ENCODE data around the gene CAMTA1. TPM values are rescaled to one million over a fixed set of nuclear protein-coding genes. Genes with fewer than 3 reads are reported as not detected.

CAMTA1 gene
- total RNA-seq, 1 donor from 2014 or later = 268 TPM

GRCh38 chr1:6852136-6852890 is 67.1 kb downstream of the CAMTA1 start:
- H4K20me1 ChIP-seq (ENCODE audit: low read depth) = no peaks in the 10 kb centered on the region
- H3K27me3 Mint-ChIP-seq (ENCODE audit: insufficient read depth, low read depth) = no peaks in the 10 kb centered on the region
- peaks cover 6% of the 10 kb centered on the region for H3K9me3 Mint-ChIP-seq
- no peak overlapping the region for H3K4me3 ChIP-seq
- no peaks in the 10 kb centered on the region for H3K4me1 ChIP-seq
- H3K27ac ChIP-seq = no peak overlapping the region
- H3K36me3 ChIP-seq = peaks cover 17% of the 10 kb centered on the region
- peaks cover 47% of the 10 kb centered on the region for H3K36me3 Mint-ChIP-seq
- no peak overlapping the region for H3K4me3 Mint-ChIP-seq
- no peak overlapping the region for H3K4me2 ChIP-seq
- no peaks in the 10 kb centered on the region for H3K4me1 Mint-ChIP-seq
- no peak overlapping the region for H3K27ac Mint-ChIP-seq
- no peak for DNase-seq (ENCODE audit: low spot score)
- H3K9me3 ChIP-seq (ENCODE audit: low read depth) = no peaks in the 10 kb centered on the region
- H3K27me3 ChIP-seq = no peaks in the 10 kb centered on the region
- no peak overlapping the region for H2AFZ ChIP-seq (replicated peaks)
- peaks cover 24% of the 10 kb centered on the region for H3K79me2 ChIP-seq (ENCODE audit: low read depth)
- no peaks in the 10 kb centered on the region for H3F3A ChIP-seq (ENCODE audit: low read depth)
- no peak overlapping the region for H3K9ac ChIP-seq
- TF ChIP-seq EZH2phosphoT487 (IDR thresholded peaks at IDR 0.05) (no peak), EZH2 (IDR thresholded peaks at IDR 0.05) (no peak), CTCF (IDR thresholded peaks at IDR 0.05) (no peak)

- DNase-seq (ENCODE audit: low spot score) = no peak
- Histone ChIP-seq H3K27me3 (no peaks in the 10 kb centered on the region), H3K27ac (no peak overlapping the region), H3K9ac (no peak overlapping the region), H3K4me3 (no peak overlapping the region), H2AFZ (replicated peaks) (no peak overlapping the region), H3K79me2 (ENCODE audit: low read depth) (peaks cover 26% of the 10 kb centered on the region), H3K36me3 (peaks cover 17% of the 10 kb centered on the region), H3F3A (ENCODE audit: low read depth) (no peaks in the 10 kb centered on the region), H3K9me3 (ENCODE audit: low read depth) (no peaks in the 10 kb centered on the region), H3K4me1 (no peaks in the 10 kb centered on the region), H3K4me2 (no peak overlapping the region), H4K20me1 (ENCODE audit: low read depth) (peaks cover 1% of the 10 kb centered on the region)
- Mint-ChIP-seq H3K27me3 (ENCODE audit: insufficient read depth, low read depth) (no peaks in the 10 kb centered on the region), H3K9me3 (peaks cover 6% of the 10 kb centered on the region), H3K27ac (no peak overlapping the region), H3K4me1 (no peaks in the 10 kb centered on the region), H3K4me3 (no peak overlapping the region), H3K36me3 (peaks cover 39% of the 10 kb centered on the region)
- no peak for TF ChIP-seq CTCF (IDR thresholded peaks at IDR 0.05)
- no peak for TF ChIP-seq EZH2phosphoT487 (IDR thresholded peaks at IDR 0.05)
- no peak for TF ChIP-seq EZH2 (IDR thresholded peaks at IDR 0.05)
These were observed 68.9 kb downstream of the CAMTA1 start for GRCh38 chr1:6854166-6854565.

- Histone ChIP-seq H3K27ac (no peak overlapping the region), H4K20me1 (ENCODE audit: low read depth) (peaks cover 5% of the 10 kb centered on the region), H3K9me3 (ENCODE audit: low read depth) (no peaks in the 10 kb centered on the region), H3K9ac (no peak overlapping the region), H3K4me3 (no peak overlapping the region), H2AFZ (replicated peaks) (no peak overlapping the region), H3K79me2 (ENCODE audit: low read depth) (peaks cover 30% of the 10 kb centered on the region), H3K36me3 (peaks cover 17% of the 10 kb centered on the region), H3K27me3 (no peaks in the 10 kb centered on the region), H3K4me2 (no peak overlapping the region), H3K4me1 (no peaks in the 10 kb centered on the region), H3F3A (ENCODE audit: low read depth) (no peaks in the 10 kb centered on the region)
- TF ChIP-seq EZH2 (IDR thresholded peaks at IDR 0.05) (no peak), EZH2phosphoT487 (IDR thresholded peaks at IDR 0.05) (no peak), CTCF (IDR thresholded peaks at IDR 0.05) (no peak)
- Mint-ChIP-seq H3K27me3 (ENCODE audit: insufficient read depth, low read depth) (no peaks in the 10 kb centered on the region), H3K27ac (no peak overlapping the region), H3K9me3 (peaks cover 4% of the 10 kb centered on the region), H3K4me1 (peaks cover 10% of the 10 kb centered on the region), H3K36me3 (peaks cover 28% of the 10 kb centered on the region), H3K4me3 (no peak overlapping the region)
- DNase-seq (ENCODE audit: low spot score) = no peak
These were observed 72.6 kb downstream of the CAMTA1 start for GRCh38 chr1:6857831-6858230.

Measured in neural progenitor cell (in vitro differentiated cells).